ENCODE results near the gene MAP4. TPM values are rescaled to one million over a fixed set of nuclear protein-coding genes. Genes with fewer than 3 reads are reported as not detected.

Gene MAP4
- total RNA-seq, 4 donors from 2014 or later = 108 to 186 (median 150) TPM

DNA sequence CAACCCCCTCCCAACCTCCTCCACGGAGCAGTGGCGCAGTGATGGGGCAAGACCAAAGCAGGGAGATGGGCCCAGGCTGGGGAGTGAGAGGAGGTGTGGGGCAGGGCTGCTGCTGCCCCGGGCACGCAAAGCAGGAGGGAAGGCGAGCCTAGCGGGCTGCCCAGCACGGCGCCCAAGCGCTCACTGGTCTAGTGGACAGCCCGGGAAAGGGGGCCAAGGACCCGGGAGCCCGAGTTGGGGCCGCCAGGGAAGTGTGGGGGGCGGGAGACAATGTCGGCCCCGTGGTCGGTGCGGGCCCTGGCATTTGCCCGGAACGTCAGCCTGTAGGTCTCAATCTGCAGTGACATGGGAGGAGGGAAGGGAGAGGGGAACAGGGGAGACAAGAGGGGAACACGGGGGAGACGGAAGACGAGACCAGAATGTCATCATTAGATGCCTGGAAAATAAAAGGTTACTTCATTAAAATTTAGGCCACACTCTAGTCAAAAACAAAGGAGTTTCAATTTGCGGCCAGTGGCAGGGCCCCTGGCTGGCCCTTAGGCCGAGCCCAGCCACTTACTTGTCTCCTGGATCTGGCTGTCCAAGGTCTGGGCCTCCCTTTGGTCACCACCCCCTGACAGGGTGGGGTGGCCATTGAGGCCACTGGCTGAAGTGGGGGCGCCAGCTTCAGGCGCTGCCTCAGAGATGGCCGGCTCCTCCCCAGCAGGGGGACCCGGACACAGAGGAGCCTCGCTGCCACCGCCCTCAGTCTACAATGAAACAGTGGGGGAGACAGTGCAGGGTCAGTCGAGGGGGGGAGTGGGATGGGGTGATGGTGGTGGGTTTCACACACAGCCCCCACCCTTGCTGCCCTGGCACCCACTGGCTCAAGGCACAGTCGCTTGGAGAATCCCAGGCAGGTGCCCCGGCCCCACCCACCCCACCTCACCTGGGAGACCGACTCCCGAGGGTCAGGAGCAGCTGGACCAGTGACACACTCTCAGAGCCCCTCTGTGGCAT, 163.3 kb downstream of the MAP4 start:
- ATAC-seq (ENCODE audit: low FRiP score) (no peak), DNase-seq (ENCODE audit: low spot score) (no peak)
- TF ChIP-seq CTCF (IDR thresholded peaks at IDR 0.05) = no peak

DNA sequence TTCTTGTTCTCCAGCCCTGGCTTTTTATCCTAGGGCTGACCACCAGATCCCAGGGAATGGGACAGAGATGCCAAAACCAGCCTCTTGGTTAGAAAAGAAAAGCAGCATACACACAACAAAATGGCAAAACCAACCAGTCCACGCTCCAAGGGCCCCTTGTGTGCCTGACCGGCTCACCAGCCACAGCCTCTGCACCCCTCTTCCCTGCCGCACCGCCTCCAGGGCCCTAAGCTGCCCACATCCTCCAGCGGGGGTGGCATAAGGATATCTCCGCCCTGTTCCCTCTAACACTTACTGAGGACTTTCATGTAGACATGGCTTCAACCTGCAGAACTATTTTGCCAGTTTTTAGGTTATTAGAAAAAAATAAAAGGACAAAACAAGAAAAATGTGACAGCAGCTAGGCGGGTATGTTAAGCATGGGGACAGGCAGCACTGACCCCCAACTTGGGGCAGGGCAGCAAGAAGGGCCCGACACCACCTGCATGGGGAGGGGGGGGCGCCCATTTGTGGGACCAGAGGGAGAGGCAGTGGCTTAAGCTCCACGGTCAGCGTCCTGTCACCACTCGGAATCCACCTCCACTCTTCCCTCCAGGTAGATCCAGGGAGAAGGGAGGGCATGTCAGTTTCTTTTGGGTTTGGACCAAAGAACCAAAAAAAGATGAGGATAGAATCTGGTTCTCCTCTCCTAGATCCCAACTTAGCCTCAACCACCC, 164.2 kb downstream of the MAP4 start:
- DNase-seq (ENCODE audit: low spot score) = no peak
- no peak for ATAC-seq (ENCODE audit: low FRiP score)
- TF ChIP-seq CTCF (IDR thresholded peaks at IDR 0.05) = no peak

DNA sequence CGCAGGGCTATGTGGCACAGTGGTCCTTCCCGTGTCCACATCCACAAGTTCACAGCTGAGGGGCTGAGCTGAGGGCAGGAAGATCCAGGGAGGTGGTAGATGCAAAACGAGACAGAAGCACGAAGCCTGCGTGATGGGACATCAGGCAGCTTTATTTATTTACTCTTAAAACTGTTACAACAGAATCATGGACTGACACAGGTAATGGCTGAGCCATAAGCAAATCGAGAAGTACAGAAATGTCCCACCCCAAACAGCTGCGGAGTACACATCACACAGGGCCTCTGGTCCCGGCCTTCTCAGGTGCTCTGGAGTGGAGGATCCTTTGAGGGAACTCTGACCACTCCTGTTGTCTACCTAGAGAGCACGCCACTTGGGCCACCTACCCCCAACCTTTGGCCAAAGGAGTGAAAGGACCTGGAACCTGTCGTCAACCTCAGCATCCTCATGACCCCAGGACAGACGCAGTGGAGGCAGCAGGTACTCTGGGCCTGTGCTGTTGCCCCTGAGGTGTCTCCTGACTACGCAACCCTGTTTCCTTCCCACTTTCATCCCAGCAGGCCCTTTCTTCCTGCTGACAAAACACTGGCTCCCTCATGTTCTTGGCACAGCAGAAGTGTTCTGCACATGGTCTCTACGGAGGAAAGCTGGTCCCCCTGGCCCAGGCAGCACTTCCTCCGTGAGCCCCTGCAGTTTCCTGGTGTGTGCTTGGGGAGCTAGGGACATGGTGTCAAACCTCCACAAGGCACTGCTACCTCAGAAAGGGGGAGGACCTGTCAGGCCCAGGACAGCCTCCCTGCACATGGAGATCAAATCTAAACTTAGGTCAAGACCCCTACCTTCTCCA, 165.4 kb downstream of the MAP4 start:
- ATAC-seq (ENCODE audit: low FRiP score) = no peak
- TF ChIP-seq CTCF (IDR thresholded peaks at IDR 0.05) = no peak
- DNase-seq (ENCODE audit: low spot score) = no peak

DNA sequence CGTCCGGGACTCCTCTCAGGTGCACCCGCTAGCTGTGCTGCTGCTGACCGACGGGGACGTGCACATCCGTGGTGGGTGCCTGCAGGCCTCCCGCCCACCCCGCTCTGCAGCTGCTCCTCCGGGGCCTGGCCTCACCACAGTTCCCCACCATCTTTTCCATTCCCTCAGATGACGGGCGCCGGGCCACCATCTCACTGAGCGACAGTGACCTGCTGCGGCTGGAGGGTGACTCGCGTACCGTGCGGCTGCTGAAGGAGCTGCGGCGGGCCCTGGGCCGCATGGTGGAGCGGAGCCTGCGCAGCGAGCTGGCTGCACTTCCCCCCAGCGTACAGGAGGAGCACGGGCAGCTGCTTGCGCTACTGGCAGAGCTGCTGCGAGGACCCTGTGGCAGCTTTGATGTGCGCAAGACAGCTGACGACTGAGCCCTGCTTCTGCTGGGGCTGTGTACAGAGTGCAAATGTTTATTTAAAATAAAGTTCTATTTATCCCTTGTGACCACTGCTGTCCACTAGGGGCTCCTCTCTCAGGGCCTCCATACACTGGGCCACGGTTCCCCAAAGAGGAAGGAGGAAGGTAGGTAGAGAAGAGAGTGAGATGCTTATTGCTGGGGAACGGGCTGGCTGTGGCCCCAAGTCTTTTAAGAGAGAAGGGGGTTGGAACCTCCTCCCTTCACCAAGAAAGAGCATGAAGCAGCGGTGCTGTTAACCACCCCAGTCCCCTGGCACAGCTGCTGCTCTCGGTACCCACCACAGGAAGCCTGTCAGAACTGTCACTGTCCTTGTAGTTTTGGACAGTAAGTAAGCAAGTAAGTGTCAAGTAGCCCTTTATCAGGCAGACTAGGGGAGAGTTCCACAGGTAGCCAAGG, 166.3 kb downstream of the MAP4 start:
- ATAC-seq (ENCODE audit: low FRiP score) = no peak
- TF ChIP-seq CTCF (IDR thresholded peaks at IDR 0.05) = no peak

GRCh38 chr3:47849186-47849698, 167.0 kb downstream of the MAP4 start:
- TF ChIP-seq CTCF (IDR thresholded peaks at IDR 0.05) = no peak
- no peak for ATAC-seq (ENCODE audit: low FRiP score)
- no peak for DNase-seq (ENCODE audit: low spot score)

More for the DNA sequence above, 166.3 kb downstream of the MAP4 start:
- DNase-seq (ENCODE audit: low spot score) = no peak

All from omental fat pad (tissue), 4 donors.